HuH-7 (cell line): ENCODE results near the gene ZBTB7B.
"Not testable (repeated sequence)": the region's sequence is repeated elsewhere in the genome, so short reads cannot be mapped to it uniquely, and the experiment has no call there.

Source experiments
- DNase-seq: peaks from one replicate; pipeline ENCODE4 v3.0.0; 2011; ENCODE audit warnings: low spot score

Gene ZBTB7B

GRCh38 chr1:154968731-154969130 is 33.9 kb upstream of the ZBTB7B start:
- no peak for DNase-seq

DNA sequence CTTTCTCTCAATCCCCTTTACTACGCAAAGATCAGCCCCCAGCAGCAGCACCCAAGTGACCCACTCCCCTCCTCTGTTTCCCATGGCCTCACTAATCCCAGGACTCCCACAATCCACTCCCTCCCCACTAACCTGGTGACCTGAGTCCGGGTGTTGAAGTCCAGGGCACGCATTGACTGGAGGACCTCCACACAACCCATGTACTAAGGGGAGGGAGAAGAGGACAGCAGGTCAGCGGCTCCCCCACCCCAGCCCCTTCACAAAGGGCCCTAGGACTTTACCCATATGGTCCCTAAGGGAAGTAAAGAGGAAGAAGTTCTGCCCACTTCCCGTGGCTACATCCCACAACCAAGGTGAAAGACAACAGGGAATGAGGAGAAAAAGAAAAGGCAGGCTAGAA is 33.4 kb upstream of the ZBTB7B start:
- no peak for DNase-seq

- no peak for DNase-seq
Measured at GRCh38 chr1:154969860-154970452, 32.6 kb upstream of the ZBTB7B start.

- peak; percentile 90 for DNase-seq
Measured at GRCh38 chr1:154970631-154971340, 31.8 kb upstream of the ZBTB7B start, which contains the start of gene SHC1. Gene SHC1 (minus strand): TSS chr1:154970747. CDS start chr1:154970526, 221 bp downstream.

DNA sequence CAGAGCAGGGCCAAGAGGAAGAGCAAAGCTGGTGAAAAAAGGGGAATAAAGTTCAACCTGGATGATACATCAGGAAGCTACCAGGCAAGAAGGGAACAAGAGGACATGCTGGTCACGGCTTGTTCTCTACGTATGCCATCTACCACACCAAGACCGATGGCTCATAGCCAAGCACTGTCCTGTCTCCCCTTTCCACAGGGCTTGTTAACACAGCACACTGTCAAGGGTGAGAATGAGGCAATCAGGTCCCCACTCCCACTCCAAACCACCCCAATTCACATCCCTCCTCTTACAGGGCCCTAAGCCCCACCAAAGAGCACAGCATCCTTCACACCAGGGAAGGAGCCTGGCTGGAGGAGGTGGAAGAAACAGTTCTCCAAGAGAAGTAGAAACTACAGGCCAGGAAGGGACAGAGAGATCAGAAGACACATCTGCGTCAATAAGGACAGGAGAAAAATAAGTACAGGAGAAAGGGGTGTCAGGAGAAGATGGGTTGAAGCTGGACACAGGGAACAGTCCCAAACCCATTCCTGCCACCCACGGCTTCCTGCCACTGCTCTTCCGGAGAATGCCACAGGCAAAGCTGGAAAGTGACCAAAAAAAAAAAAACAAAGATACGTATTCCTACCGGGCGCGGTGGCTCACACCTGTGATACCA is 31.1 kb upstream of the ZBTB7B start:
- DNase-seq, result no peak

GRCh38 chr1:154972213-154972516 is 30.4 kb upstream of the ZBTB7B start:
- DNase-seq, result no peak

GRCh38 chr1:154972517-154973343 is 29.9 kb upstream of the ZBTB7B start:
- DNase-seq, result peak; percentile 77

DNA sequence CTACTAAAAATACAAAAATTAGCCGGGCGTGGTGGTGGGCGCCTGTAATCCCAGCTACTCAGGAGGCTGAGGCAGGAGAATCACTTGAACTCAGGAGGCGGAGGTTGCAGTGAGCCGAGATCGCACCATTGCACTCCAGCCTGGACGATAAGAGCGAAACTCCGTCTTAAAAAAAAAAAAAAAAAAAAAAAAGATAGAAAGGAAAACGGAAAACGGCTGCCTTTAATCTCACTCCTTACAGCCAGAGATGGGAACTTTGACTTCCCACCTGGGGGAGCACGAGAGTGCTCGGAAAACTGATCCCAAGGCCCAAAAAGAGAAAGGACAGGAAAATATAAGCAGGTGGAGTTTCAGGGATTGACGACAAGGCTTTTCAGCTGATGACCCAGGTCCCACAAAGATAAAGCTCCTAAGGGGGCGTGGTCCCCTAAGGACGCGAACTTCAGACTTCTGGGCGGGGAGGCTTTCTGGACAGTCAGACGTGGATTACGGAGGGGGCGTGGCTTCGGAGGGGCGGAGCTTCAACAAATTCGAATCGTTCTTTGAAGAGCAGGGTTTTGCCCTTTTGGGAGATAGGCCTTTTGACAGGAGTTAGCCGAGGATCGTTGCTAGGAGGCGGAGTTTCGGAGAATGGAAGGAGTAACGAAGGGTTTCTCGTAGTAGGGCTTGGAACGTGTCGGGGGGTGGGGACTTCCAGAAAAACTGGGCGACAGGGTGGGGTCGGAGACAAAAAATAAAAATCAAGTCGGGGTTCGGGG is 29.1 kb upstream of the ZBTB7B start:
- DNase-seq, result peak; percentile 74

DNA sequence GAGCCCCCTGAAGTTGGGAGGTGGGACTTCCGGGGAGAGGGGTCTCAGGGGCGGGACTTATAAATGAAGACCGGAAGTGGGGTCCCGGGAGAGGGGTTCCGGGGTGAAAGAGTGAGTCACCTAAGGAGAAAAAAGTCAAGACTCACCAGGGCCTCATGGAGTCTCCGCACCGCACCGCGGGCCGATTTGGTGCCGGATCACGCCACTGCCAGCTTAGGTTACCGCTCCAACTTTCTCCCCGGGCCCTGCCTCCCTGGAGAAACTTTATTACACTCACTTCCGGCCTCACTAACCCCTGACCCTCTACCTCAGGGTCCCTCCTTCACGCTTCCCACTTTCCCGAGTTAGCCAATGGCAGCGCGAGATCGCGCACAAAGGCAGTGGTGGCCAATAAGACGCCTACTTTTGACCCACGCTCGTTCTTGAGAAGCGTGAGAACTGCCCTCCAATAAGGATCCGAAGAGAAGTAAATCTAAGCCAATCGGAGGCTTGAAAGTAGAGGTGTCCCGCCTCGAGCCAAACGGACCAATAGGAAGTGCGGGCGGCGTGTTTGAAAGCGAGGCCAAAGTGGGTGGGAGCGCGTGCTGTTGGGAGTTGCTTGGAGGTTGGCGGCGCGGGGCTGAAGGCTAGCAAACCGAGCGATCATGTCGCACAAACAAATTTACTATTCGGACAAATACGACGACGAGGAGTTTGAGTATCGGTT is 28.3 kb upstream of the ZBTB7B start, which contains the start of gene CKS1B:
CKS1B (plus strand) TSS at position 580 of the 706 bp plus-strand sequence; CDS start at position 645, 65 bp downstream.
- peak; percentile 93 for DNase-seq

DNA sequence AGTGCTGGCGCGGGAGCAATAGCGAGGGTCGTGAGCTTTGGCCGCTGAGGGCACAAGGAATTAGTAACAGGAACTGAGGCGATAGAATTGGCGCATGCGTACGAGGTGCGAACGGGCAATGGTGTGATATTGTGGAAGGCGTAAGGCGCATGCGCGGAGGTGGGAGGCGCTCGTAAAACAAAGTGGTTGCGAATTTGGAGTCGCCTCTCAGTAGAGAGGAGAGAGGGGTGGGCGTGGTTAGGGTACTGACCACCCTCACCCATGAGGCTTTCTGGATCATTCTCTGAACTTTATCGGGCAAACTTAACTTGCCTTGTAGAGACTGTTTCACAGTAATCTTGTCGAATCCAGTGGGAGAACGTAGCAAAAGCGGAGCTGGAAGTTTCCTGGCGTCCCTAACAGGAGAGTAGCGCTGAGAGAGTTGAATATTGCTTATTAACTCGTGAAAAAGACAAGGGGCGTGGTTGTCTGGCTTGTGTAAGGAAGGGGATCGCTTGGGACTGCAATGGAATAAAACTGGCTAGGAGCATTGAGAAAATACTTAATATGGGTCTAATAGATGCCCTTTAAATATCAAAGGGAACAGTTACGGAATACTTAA is 27.7 kb upstream of the ZBTB7B start:
- peak; percentile 78 for DNase-seq

- no peak for DNase-seq
Measured at GRCh38 chr1:154975409-154976059, 27.1 kb upstream of the ZBTB7B start.

- DNase-seq, result not testable (repeated sequence)
Measured at GRCh38 chr1:154977762-154978161, 24.8 kb upstream of the ZBTB7B start.

- DNase-seq, result no peak
Measured at GRCh38 chr1:154978360-154978759, 24.2 kb upstream of the ZBTB7B start.

DNA sequence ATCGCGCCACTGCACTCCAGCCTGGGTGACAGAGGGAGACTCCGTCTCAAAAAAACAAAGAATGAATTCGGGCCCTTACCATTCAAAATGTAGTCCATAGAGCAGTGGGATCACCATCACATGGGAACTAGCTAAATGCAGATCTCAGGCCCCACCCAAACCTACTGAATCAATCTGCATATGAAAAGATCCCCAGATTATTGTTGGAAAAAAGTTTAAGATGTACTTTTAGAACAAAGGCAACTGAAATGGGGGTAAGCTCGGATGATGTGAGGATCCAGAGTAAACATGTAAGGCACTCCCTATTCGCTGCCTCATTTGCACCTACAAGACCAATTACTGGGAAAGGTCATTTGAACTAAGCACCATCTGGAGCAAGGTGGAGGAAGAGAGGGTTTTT is 20.3 kb upstream of the ZBTB7B start:
- no peak for DNase-seq

DNA sequence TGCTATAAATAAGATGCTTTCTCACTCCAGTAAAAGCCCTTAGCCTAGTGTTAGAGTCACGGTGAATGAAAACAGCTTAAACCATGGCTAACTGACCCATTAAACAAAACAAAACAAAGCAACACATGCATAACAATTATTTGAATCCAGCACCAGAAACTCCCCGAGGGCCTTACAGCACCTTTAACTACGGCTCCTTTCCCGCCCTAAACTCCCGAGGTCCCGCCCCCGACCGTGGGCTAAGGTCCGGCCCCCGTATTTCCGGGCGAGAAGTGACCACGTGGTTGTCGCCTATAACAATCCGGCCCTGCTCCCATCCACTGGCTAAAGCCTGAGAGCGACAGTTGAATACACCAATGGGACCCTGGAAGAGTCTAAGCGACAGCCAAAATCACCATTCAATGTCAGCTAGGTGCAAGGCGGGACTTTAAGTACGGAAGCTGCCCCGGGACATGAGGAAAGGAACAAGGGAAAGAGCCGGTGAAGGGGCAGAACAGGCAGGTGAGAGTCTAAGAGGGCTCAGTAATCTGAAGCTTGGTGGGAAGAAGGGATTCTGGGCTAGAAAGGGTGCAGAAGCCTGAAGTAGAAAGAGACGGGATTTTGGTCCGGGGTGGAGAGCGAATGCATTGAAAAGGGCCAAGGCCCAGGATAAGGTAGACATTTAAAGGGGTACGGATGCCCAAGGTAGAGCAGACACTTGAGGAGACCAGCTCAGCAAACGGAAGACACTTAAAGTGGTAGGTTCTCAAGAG is 19.5 kb upstream of the ZBTB7B start, which contains the start of gene FLAD1:
FLAD1 (plus strand) TSS at position 448 of the 752 bp plus-strand sequence. CDS start 351 bp downstream, outside the sequence.
- peak; percentile 97 for DNase-seq

GRCh38 chr1:154983776-154984466 is 18.7 kb upstream of the ZBTB7B start:
- no peak for DNase-seq

DNA sequence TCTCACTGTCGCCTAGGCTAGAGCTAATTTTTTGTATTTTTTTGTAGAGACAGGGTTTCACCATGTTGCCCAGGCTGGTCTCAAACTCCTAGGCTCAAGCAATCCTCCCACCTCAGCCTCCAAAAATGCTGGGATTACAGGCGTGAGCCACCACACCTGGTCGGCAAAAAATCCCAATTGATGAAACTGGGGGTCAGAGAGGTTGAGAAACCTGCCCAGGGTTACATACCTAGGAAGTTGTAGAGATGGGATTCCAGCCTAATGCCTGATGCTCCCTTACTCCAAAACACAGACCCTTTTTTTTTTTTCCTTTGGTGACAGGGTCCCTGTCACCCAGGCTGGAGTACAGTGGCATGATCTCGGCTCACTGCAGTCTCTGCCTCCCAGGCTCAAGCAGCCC is 15.9 kb upstream of the ZBTB7B start:
- DNase-seq, result not testable (repeated sequence)

- no peak for DNase-seq
Measured at GRCh38 chr1:154987326-154987725, 15.3 kb upstream of the ZBTB7B start.
